ENCODE data around the gene PPP2R5C.
A peak's percentile ranks its signal among the peaks of the same experiment; 100 is the strongest.

Gene PPP2R5C

GRCh38 chr14:101755591-101756324 lies 5.8 kb upstream of the PPP2R5C start:
- DNase-seq = no peak

GRCh38 chr14:101757064-101757838 lies 4.3 kb upstream of the PPP2R5C start:
- DNase-seq = no peak

- DNase-seq = no peak
Measured at GRCh38 chr14:101757839-101758211, 3.7 kb upstream of the PPP2R5C start.

GRCh38 chr14:101758913-101759593 lies 2.5 kb upstream of the PPP2R5C start:
- no peak for DNase-seq

GRCh38 chr14:101760138-101761011 lies 1.1 kb upstream of the PPP2R5C start:
- peak; percentile 96 to 97 for DNase-seq

GRCh38 chr14:101761881-101762529 lies 496 bp downstream of the PPP2R5C start:
- peak; percentile 43 to 54 for DNase-seq

GRCh38 chr14:101762530-101763101 lies 1.1 kb downstream of the PPP2R5C start:
- no peak for DNase-seq

- no peak for DNase-seq
Measured at GRCh38 chr14:101763941-101764709, 2.6 kb downstream of the PPP2R5C start.

GRCh38 chr14:101767618-101768362 lies 6.3 kb downstream of the PPP2R5C start:
- no peak for DNase-seq

GRCh38 chr14:101770183-101770582 lies 8.7 kb downstream of the PPP2R5C start:
- no peak for DNase-seq

- DNase-seq = no peak
Measured at GRCh38 chr14:101772770-101773169, 11.3 kb downstream of the PPP2R5C start.

GRCh38 chr14:101773378-101773777 lies 11.9 kb downstream of the PPP2R5C start:
- no peak for DNase-seq

- no peak for DNase-seq
Measured at GRCh38 chr14:101774006-101774795, 12.7 kb downstream of the PPP2R5C start.

GRCh38 chr14:101774814-101775213 lies 13.3 kb downstream of the PPP2R5C start:
- DNase-seq = no peak

GRCh38 chr14:101775826-101776225 lies 14.3 kb downstream of the PPP2R5C start:
- no peak for DNase-seq

- no peak for DNase-seq
Measured at GRCh38 chr14:101776344-101776743, 14.8 kb downstream of the PPP2R5C start.

- DNase-seq = no peak
Measured at GRCh38 chr14:101780390-101780789, 18.9 kb downstream of the PPP2R5C start.

GRCh38 chr14:101780887-101781239 lies 19.4 kb downstream of the PPP2R5C start:
- peak in 1 of 2 experiments; percentile 15 for DNase-seq
